AG10803 (cell line): ENCODE measurements around the gene SMAD6.

ENCODE experiments used
- DNase-seq: peaks from one replicate; pipeline ENCODE4 v3.0.0; 2010; ENCODE audit warnings: low read depth
- H3K4me3 ChIP-seq: 2 replicates; pipeline ENCODE4 v1.5.1; 2011; ENCODE audit warnings: mild to moderate bottlenecking, low read length, control low read depth
- CTCF ChIP-seq: conservative IDR thresholded peaks from 2 replicates; pipeline ENCODE4 v1.5.1; 2011; ENCODE audit warnings: mild to moderate bottlenecking, low read length, control low read depth, inconsistent platforms

The SMAD6 gene

GRCh38 chr15:66720206-66721010 lies 18.4 kb downstream of the SMAD6 start:
- no peak for TF ChIP-seq CTCF
- peak; percentile 83 for DNase-seq
- H3K4me3 ChIP-seq, result no peak overlapping the region

- no peak overlapping the region for H3K4me3 ChIP-seq
- no peak for TF ChIP-seq CTCF
Observed at GRCh38 chr15:66721020-66721419, 19.0 kb downstream of the SMAD6 start.

GRCh38 chr15:66721501-66721937 lies 19.5 kb downstream of the SMAD6 start:
- TF ChIP-seq CTCF, result no peak

More at GRCh38 chr15:66721020-66721419, 19.0 kb downstream of the SMAD6 start:
- no peak for DNase-seq

GRCh38 chr15:66721954-66722353 lies 19.9 kb downstream of the SMAD6 start:
- DNase-seq, result no peak
- TF ChIP-seq CTCF, result no peak
- H3K4me3 ChIP-seq, result no peak overlapping the region

More at GRCh38 chr15:66721501-66721937, 19.5 kb downstream of the SMAD6 start:
- DNase-seq, result no peak
- H3K4me3 ChIP-seq, result no peak overlapping the region

- no peak overlapping the region for H3K4me3 ChIP-seq
- no peak for TF ChIP-seq CTCF
- no peak for DNase-seq
Observed at GRCh38 chr15:66722757-66723540, 20.9 kb downstream of the SMAD6 start.

GRCh38 chr15:66723826-66724731 lies 22.0 kb downstream of the SMAD6 start:
- TF ChIP-seq CTCF, result no peak
- no peak overlapping the region for H3K4me3 ChIP-seq
- peak; percentile 57 for DNase-seq
